GM18867 (cell line): ENCODE measurements around the gene SHC3.

Experiments used
- ATAC-seq: cut with Tn5 transposase; IDR thresholded peaks from one replicate; pipeline ENCODE4 v1.9.1; 2021; ENCODE audit warnings: mild to moderate bottlenecking, moderate library complexity; ENCODE audit not compliant: unreplicated experiment

Gene SHC3

GRCh38 chr9:89160806-89161205 is 17.8 kb downstream of the SHC3 start:
- ATAC-seq, result no peak

GRCh38 chr9:89154651-89155336 is 23.8 kb downstream of the SHC3 start:
- ATAC-seq, result no peak

GRCh38 chr9:89154218-89154617 is 24.4 kb downstream of the SHC3 start:
- ATAC-seq, result no peak

- ATAC-seq, result no peak
These were observed 25.2 kb downstream of the SHC3 start for GRCh38 chr9:89153232-89154017.

- no peak for ATAC-seq
These were observed 28.9 kb downstream of the SHC3 start for GRCh38 chr9:89149726-89150125.

- no peak for ATAC-seq
These were observed 33.5 kb downstream of the SHC3 start for GRCh38 chr9:89145097-89145496.

GRCh38 chr9:89144238-89144637 is 34.4 kb downstream of the SHC3 start:
- no peak for ATAC-seq

GRCh38 chr9:89143266-89143665 is 35.4 kb downstream of the SHC3 start:
- ATAC-seq, result no peak

- ATAC-seq, result no peak
These were observed 39.2 kb downstream of the SHC3 start for GRCh38 chr9:89139455-89139854.

- ATAC-seq, result no peak
These were observed 39.9 kb downstream of the SHC3 start for GRCh38 chr9:89138463-89139390.

- no peak for ATAC-seq
These were observed 40.8 kb downstream of the SHC3 start for GRCh38 chr9:89137542-89138462.

- ATAC-seq, result no peak
These were observed 42.9 kb downstream of the SHC3 start for GRCh38 chr9:89135591-89136166.

GRCh38 chr9:89134709-89135108 is 43.9 kb downstream of the SHC3 start:
- ATAC-seq, result no peak

GRCh38 chr9:89122949-89123348 is 55.7 kb downstream of the SHC3 start:
- ATAC-seq, result no peak

- no peak for ATAC-seq
These were observed 57.9 kb downstream of the SHC3 start for GRCh38 chr9:89120704-89121103.

GRCh38 chr9:89116805-89117192 is 61.8 kb downstream of the SHC3 start:
- no peak for ATAC-seq

GRCh38 chr9:89116064-89116804 is 62.4 kb downstream of the SHC3 start:
- ATAC-seq, result no peak

- no peak for ATAC-seq
These were observed 63.2 kb downstream of the SHC3 start for GRCh38 chr9:89115426-89115825.

- ATAC-seq, result no peak
These were observed 63.9 kb downstream of the SHC3 start for GRCh38 chr9:89114741-89115140.
